Stimulated activated naive CD8-positive, alpha-beta T cell treated with anti-CD3 and anti-CD28 coated beads, Interleukin-15, Interleukin-2, amounts not matched to agents 100 ng/mL and 50 ng/mL, for 24 hours (primary cell): Measurements from ENCODE around the gene LTBP4.
A peak's percentile ranks its signal among the peaks of the same experiment; 100 is the strongest.

Experiments used
- H3K27ac Mint-ChIP-seq: one replicate; pipeline ENCODE4 v1.8.0; 2021; ENCODE audit warnings: mild to moderate bottlenecking, mixed read lengths
- H3K27me3 Mint-ChIP-seq: one replicate; pipeline ENCODE4 v1.8.0; 2021; ENCODE audit warnings: mixed read lengths
- H3K36me3 Mint-ChIP-seq: one replicate; pipeline ENCODE4 v1.8.0; 2021; ENCODE audit warnings: low read depth, mixed read lengths
- H3K4me1 Mint-ChIP-seq: one replicate; pipeline ENCODE4 v1.8.0; 2021; ENCODE audit warnings: low read depth, mixed read lengths
- H3K4me3 Mint-ChIP-seq: one replicate; pipeline ENCODE4 v1.8.0; 2021; ENCODE audit warnings: mild to moderate bottlenecking, mixed read lengths
- H3K9me3 Mint-ChIP-seq: one replicate; pipeline ENCODE4 v1.8.0; 2021; ENCODE audit warnings: mixed read lengths

LTBP4 gene

DNA sequence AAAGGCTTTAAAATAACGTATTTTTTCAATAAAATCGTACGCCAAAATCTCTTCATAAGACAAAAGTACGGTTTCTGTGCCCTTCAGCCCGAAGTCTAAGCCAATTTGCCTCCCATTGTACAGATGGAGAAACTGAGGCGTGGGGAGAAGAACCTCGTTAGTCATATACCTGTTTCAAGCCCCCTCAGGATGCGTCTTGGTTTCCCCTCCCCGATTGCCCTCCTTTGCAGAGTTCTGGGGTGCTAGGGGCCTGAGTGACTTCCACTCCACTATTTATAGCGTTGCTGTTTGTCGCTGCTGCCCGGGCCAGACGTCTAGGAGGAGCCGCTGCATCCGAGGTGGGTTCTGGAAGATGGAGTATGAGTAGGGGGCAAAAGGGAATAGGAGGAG, 2.3 kb upstream of the LTBP4 start:
- Mint-ChIP-seq H3K4me1 (peaks cover 61% of the 10 kb centered on the region), H3K9me3 (no peaks in the 10 kb centered on the region), H3K36me3 (no peaks in the 10 kb centered on the region), H3K27ac (no peak overlapping the region), H3K4me3 (no peak overlapping the region), H3K27me3 (peaks cover 35% of the 10 kb centered on the region)

DNA sequence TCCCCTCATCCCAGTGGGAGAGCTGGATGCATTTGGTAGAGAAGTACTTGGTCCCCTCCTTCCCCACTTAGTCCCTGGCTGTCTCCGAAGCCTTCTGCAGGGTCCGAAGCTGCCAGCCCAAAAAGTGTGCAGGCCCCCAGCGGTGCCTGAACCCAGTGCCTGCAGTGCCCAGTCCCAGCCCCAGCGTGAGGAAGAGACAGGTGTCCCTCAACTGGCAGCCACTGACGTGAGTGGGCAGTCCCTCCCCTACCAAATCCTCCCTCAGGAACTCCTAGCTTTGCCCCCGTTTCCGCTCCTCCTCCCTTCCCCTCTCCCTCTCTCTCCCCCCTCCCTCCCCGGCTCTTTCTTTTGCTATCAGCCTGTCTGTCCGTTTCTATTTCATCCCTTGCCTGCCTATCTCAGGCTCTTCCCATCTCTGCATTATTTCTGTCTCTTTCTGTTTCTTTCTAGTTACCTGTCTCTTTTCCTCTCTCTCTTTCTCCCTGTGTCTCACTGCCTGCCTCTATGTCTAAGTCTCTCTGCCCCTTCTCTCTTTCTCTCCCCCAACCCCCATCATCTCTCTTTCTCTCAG, 1.8 kb upstream of the LTBP4 start:
- Mint-ChIP-seq H3K4me1 (peaks cover 61% of the 10 kb centered on the region), H3K9me3 (no peaks in the 10 kb centered on the region), H3K27me3 (peaks cover 39% of the 10 kb centered on the region), H3K27ac (peak overlapping the region; percentile 63), H3K4me3 (peak overlapping the region; percentile 61), H3K36me3 (no peaks in the 10 kb centered on the region)

DNA sequence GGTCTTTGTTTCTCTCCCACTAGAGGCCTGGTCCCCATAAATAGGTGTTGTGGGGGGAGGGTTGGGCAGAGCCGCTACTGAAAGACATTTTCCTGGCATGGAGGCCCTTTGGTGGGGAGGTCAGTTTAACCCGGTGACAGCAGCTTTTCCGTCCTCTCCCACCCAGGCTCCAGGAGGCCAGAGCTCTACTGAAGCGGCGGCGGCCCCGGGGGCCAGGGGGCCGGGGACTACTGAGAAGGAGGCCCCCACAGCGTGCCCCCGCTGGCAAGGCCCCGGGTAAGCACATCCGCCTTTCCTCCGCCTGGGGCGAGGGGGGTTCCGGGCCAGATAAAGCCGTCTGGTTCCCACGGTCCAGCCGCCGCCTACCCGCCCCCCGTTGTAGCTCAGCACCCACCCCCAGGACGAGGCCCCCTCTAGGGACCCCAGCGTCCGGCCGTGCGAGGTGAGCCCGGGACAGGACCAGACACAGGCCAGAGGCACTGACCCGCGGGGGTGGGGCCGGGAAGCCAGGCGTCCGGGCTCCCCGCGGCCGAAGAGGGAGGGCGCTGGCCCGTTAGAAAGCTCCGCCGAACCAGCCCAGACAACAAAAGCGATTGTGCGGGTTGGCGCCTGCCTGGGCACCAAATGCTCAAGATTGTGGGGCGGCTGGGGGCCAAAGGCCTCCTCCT, 1.1 kb upstream of the LTBP4 start:
- Mint-ChIP-seq H3K4me3 (peak overlapping the region; percentile 61), H3K9me3 (no peaks in the 10 kb centered on the region), H3K27ac (peak overlapping the region; percentile 63), H3K27me3 (peaks cover 39% of the 10 kb centered on the region), H3K4me1 (peaks cover 61% of the 10 kb centered on the region), H3K36me3 (no peaks in the 10 kb centered on the region)

DNA sequence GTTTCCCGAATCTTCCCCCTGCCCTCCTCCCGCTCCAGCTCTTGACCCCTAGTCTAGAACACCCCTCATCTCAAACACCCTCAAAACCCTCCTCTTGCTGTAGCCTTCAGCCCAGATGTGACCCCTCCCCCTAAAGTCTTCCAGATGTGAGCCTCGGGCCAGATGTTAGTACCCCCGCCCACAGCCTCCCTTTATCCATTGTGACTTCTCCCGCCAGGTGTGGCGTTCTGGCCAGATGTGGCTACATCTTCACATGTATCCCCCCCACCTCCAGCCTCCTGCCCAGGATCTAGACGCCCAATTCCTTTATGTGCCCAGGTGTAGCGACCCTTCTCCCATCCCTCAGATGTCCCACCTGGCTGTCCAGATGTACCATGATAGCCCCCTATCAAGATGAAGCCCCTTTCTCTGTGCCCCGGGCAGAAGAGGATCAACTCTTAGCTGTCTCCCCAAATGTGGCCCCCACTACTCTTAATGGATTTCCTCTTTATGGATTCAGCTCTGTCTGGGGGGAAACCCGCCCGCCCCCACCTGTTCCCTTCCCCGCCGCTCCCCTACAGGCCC, 517 bp upstream of the LTBP4 start:
- no peak overlapping the region for H3K27ac Mint-ChIP-seq

DNA sequence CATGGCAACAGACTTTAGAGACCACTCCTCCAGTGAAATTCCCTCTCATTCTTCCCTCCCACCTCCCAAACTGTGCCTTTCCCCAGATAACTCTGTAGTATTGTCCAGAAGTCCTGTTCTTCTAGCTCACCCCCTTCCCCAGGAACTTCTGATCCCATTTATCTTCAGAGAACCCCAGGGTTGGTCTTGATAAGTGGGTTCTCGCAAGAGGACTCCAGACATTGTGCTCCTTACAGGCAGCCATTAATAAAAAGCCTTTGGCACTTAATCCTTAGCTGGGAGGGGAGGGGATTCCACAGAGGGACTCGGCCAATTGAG, 1.9 kb downstream of the LTBP4 start:
- H3K4me1 Mint-ChIP-seq: peaks cover 81% of the 10 kb centered on the region
- no peaks in the 10 kb centered on the region for H3K9me3 Mint-ChIP-seq
- H3K27me3 Mint-ChIP-seq: peaks cover 28% of the 10 kb centered on the region
- no peak overlapping the region for H3K4me3 Mint-ChIP-seq
- H3K27ac Mint-ChIP-seq: no peak overlapping the region
- no peaks in the 10 kb centered on the region for H3K36me3 Mint-ChIP-seq

More for the DNA sequence above, 517 bp upstream of the LTBP4 start:
- Mint-ChIP-seq H3K9me3 (no peaks in the 10 kb centered on the region), H3K27me3 (peaks cover 39% of the 10 kb centered on the region), H3K4me3 (peak overlapping the region; percentile 38), H3K4me1 (peaks cover 67% of the 10 kb centered on the region), H3K36me3 (no peaks in the 10 kb centered on the region)

DNA sequence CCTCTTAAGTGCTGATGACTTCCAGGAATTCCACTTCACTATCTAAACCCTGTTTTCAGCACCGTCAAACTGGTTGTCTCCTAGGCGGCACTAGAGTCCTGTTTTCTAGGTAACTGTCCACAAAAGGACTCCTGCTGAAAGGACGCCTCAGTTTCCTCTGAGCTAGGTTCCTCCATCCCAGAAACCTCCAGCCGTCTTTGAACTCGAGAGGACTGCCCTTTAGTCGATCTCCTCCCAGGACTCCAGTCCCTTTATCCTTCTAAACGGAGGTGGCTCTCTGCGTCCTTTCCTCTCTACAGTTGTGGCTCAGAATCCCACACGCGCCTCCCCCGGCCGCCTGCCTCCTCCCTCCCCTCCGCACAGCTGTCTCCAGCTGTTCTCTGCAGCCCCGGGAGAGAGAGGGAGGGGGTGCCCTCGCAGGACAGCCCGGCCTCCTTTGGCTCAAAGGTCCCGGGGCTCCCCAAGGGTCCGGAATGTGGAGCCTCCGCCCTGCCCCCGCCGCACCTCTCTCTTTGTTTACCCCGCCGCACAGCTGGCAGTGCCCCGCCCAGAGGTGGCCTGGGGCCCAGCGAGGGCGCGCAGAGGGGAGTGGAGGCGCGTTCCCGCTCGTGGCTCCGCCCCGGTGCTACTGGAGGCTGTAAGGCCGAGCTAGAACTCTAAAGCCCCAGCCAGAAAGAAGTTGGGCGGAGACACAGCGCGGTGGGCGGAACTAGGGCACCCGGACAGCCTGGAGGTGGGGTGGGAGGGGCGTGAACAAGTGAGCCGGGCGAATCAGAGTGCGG, 2.4 kb downstream of the LTBP4 start:
- H3K27me3 Mint-ChIP-seq: peaks cover 25% of the 10 kb centered on the region
- no peaks in the 10 kb centered on the region for H3K9me3 Mint-ChIP-seq
- peaks cover 78% of the 10 kb centered on the region for H3K4me1 Mint-ChIP-seq
- peak overlapping the region; percentile 79 for H3K27ac Mint-ChIP-seq
- no peaks in the 10 kb centered on the region for H3K36me3 Mint-ChIP-seq
- peak overlapping the region; percentile 82 for H3K4me3 Mint-ChIP-seq

DNA sequence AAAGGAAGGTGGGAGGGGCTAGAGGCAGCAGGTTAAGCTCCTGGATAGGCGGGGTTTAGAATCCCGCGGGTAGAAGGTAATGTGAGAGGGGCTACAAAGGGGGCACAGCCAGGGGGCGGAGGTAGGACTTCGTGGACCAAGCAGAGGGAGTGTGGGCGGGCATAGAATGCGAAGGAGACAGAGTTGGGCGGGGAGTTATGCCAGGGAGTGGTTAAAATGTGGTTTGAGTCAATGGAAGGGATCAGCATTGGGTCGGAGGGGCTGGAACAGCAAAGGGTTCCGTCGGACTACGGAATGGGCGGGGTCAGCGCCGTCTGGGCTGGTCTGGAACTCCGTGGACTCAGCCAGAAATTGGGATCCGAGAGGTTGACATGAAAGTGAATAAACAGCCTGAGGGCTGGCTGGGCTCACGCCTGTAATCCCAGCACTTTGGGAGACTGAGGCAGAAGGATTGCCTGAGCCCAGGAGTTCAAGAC, 3.0 kb downstream of the LTBP4 start:
- no peaks in the 10 kb centered on the region for H3K36me3 Mint-ChIP-seq
- H3K4me1 Mint-ChIP-seq: peaks cover 78% of the 10 kb centered on the region
- peak overlapping the region; percentile 82 for H3K4me3 Mint-ChIP-seq
- peaks cover 19% of the 10 kb centered on the region for H3K27me3 Mint-ChIP-seq
- H3K9me3 Mint-ChIP-seq: no peaks in the 10 kb centered on the region
- H3K27ac Mint-ChIP-seq: peak overlapping the region; percentile 79

DNA sequence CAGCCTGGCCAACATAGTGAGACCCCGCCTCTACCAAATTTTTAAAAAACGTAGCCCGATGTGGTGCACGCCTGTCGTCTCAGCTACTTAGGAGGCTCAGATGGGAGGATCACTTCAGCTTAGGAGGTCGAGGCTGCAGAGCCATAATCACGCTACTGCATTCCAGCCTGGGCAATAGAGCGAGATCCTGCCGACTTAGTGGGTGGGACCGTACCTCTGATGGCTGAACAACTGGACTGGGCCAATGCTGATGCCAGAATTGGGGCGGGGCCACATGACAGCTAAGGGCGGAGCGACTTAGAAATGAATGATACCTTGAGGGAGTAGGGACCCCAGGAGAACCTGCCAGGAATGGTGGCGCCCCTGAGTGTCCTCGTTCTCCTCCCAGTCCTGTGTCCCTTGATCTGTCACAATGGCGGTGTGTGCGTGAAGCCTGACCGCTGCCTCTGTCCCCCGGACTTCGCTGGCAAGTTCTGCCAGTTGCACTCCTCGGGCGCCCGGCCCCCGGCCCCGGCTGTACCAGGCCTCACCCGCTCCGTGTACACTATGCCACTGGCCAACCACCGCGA, 3.6 kb downstream of the LTBP4 start:
- H3K27me3 Mint-ChIP-seq: peaks cover 15% of the 10 kb centered on the region
- peak overlapping the region; percentile 82 for H3K4me3 Mint-ChIP-seq
- peak overlapping the region; percentile 87 for H3K27ac Mint-ChIP-seq
- H3K9me3 Mint-ChIP-seq: no peaks in the 10 kb centered on the region
- peaks cover 76% of the 10 kb centered on the region for H3K4me1 Mint-ChIP-seq
- no peaks in the 10 kb centered on the region for H3K36me3 Mint-ChIP-seq

DNA sequence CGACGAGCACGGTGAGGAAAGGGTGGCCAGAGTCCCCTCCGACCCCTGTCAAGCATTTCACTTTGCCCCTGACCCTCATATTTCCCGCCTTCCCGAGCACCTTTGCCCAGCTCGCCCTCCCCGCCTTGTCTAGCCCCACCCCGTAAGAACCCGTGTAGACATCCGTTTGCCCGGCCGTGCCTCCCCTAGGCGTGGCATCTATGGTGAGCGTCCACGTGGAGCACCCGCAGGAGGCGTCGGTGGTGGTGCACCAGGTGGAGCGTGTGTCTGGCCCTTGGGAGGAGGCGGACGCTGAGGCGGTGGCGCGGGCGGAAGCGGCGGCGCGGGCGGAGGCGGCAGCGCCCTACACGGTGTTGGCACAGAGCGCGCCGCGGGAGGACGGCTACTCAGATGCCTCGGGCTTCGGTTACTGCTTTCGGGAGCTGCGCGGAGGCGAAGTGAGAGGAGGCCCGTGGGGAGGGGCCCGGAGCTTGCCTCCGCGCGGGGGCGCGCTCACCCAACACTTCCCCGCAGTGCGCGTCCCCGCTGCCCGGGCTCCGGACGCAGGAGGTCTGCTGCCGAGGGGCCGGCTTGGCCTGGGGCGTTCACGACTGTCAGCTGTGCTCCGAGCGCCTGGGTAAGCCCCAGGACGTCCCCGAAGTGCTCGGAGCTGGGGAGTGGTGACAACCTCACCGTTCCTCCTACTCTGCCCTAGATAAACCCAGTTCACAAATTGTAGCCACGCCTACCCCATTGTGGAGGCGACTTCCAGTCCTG, 4.2 kb downstream of the LTBP4 start:
- peak overlapping the region; percentile 87 for H3K27ac Mint-ChIP-seq
- peaks cover 12% of the 10 kb centered on the region for H3K27me3 Mint-ChIP-seq
- H3K36me3 Mint-ChIP-seq: no peaks in the 10 kb centered on the region
- H3K9me3 Mint-ChIP-seq: no peaks in the 10 kb centered on the region
- H3K4me1 Mint-ChIP-seq: peaks cover 79% of the 10 kb centered on the region
- peak overlapping the region; percentile 82 for H3K4me3 Mint-ChIP-seq

DNA sequence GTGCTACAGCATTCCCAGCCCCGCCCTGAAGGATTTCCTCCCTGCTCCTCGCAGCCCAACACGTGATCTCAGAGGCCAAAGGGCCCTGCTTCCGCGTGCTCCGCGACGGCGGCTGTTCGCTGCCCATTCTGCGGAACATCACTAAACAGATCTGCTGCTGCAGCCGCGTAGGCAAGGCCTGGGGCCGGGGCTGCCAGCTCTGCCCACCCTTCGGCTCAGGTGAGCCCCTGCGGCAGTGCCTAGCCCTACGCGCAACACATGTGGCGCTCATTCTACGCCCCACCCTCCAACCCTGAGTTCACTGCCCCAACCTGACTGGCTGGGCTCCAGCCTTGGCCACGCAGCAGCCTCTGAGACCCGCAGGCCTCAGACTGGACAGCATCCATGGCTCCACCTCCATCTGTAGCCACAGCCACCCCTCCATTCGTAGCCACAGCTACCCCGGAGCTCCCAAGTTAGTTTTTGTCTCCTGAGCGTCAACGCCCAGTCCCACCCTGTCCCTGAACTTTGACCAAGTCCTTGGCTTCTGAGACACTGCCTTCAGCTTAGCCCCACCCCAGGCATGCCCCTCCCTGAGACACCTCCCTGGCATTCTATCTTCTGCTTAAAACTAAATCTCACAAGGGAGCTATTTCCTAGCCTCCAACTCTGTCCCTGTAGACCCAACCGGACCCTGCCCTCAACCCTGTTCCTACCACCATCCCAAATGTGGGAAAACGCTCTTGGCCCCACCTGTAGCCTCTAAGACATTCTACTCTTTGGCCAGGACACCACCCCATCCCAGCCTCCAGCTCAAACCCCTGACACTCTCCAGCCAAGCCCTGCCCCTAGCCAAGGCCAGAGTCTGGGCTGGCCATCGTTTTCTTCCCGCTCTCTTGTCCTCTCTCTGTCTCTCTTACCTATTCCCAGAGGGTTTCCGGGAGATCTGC, 6.4 kb downstream of the LTBP4 start:
- Mint-ChIP-seq H3K27ac (no peak overlapping the region), H3K27me3 (peaks cover 3% of the 10 kb centered on the region), H3K36me3 (no peaks in the 10 kb centered on the region), H3K4me3 (peak overlapping the region; percentile 26), H3K4me1 (peaks cover 85% of the 10 kb centered on the region), H3K9me3 (no peaks in the 10 kb centered on the region)

DNA sequence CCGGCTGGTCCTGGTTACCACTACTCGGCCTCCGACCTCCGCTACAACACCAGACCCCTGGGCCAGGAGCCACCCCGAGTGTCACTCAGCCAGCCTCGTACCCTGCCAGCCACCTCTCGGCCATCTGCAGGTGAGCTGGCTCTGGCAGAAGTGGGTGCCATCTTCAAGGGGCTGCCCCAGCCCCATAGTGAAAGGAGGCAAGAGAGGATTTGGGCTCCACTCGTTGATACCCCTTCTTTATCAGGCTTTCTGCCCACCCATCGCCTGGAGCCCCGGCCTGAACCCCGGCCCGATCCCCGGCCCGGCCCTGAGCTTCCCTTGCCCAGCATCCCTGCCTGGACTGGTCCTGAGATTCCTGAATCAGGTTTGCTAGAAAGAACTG, 7.1 kb downstream of the LTBP4 start:
- peaks cover 82% of the 10 kb centered on the region for H3K4me1 Mint-ChIP-seq
- no peaks in the 10 kb centered on the region for H3K36me3 Mint-ChIP-seq
- H3K27me3 Mint-ChIP-seq: peaks cover 3% of the 10 kb centered on the region
- H3K4me3 Mint-ChIP-seq: peak overlapping the region; percentile 26
- no peak overlapping the region for H3K27ac Mint-ChIP-seq
- no peaks in the 10 kb centered on the region for H3K9me3 Mint-ChIP-seq

DNA sequence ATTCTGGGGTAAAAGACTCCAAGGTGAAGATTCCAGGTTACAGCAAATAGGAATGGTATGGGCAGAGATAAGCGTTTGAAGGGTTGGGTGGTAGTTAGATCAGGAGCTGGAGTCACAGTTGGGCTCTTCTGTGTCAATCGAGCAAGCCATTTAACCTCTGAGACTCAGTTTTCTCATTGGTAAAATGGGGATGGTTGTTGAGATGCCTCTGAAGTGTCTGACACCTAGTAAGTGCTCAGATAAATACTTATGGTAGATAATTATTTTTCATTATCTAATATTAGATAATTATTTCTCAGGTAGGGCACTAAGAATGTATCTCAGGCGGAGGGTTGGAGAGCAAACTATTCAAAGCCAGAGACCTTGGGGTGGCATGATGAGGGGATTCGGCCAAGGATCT, 7.8 kb downstream of the LTBP4 start:
- peaks cover 3% of the 10 kb centered on the region for H3K27me3 Mint-ChIP-seq
- H3K27ac Mint-ChIP-seq: peak overlapping the region; percentile 93
- H3K9me3 Mint-ChIP-seq: no peaks in the 10 kb centered on the region
- H3K4me1 Mint-ChIP-seq: peaks cover 82% of the 10 kb centered on the region
- H3K4me3 Mint-ChIP-seq: peak overlapping the region; percentile 85
- H3K36me3 Mint-ChIP-seq: no peaks in the 10 kb centered on the region

DNA sequence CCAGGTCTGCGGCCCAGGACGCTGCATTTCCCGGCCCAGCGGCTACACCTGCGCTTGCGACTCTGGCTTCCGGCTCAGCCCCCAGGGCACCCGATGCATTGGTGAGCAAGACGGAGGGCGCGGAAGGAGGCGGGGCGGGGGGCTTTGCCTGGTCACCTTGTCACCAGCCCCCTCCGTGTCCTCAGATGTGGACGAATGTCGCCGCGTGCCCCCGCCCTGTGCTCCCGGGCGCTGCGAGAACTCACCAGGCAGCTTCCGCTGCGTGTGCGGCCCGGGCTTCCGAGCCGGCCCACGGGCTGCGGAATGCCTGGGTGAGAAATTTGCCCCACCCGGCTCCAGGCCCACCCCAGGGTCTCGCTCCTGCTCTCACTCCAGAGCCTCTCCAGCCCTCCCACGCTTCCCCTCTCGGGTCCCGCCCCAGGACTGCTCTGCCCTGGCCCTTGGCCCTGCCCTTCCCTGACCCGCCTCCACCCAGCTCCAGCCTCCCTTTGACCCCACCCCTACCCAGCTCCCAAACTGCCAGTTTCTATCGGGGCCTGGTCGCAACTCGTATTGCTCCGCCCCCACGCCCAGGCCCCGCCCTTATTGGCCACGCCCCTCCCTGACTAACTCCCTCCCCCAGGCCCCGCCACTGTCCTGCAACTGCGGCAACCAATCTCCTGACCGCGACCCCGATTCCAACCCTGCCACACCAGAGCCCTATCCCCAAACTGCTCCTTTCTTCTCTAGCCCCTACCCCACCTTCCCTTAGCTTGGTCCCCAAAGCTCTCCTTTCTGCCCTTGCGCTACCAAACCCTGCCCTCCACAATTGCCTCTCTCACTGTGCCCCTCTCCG, 8.6 kb downstream of the LTBP4 start:
- Mint-ChIP-seq H3K27ac (peak overlapping the region; percentile 93), H3K27me3 (no peaks in the 10 kb centered on the region), H3K9me3 (no peaks in the 10 kb centered on the region), H3K4me1 (peaks cover 78% of the 10 kb centered on the region), H3K36me3 (no peaks in the 10 kb centered on the region), H3K4me3 (peak overlapping the region; percentile 85)
